ENCODE results near the gene GCK.

GCK gene

DNA sequence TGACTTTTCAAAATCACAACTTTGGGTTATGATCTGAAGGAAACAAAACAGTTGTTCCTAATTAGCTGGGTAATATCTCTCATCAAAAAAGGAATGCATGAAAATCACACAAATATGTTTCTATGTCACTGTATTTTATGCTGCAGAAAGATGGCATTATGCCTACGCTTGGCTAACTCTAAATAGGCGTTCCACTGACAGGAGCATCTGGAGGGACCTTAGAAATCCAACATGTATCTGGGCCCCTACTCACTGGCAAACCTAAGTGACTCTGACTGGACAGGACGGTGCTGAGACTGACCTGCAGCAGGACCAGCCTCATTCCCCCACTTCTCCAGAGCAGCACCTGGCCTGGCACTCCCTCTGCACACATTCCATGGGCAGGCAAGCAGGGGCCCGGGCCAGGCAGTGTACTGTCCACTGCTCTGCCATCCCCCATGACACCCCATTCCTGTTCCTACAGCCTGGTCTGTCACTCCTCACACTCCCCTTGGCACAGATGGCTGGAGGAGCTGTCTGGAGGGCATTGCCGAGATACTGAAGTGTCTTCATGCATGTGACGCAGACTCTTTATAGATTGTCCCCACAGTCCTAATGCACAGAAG lies 45.5 kb downstream of the GCK start:
- Histone ChIP-seq H3K4me3 (ENCODE audit: insufficient read depth, low read depth, low read length) (no peak overlapping the region), H3K27me3 (ENCODE audit: control insufficient read depth, insufficient read depth, low read length, poor library complexity, severe bottlenecking) (peaks cover 29% of the 10 kb centered on the region), H3K4me1 (ENCODE audit: control insufficient read depth, insufficient read depth, low read length) (peaks cover 16% of the 10 kb centered on the region), H3K27ac (ENCODE audit: insufficient read depth, low read depth, low read length, poor library complexity, severe bottlenecking) (no peak overlapping the region), H3K9me3 (ENCODE audit: control insufficient read depth, low read length) (no peaks in the 10 kb centered on the region), H3K36me3 (ENCODE audit: control insufficient read depth, insufficient read depth, low read length) (no peaks in the 10 kb centered on the region)
- WGBS, 2 experiments: 93% methylated on average over 6 of the region's 6 CpGs

DNA sequence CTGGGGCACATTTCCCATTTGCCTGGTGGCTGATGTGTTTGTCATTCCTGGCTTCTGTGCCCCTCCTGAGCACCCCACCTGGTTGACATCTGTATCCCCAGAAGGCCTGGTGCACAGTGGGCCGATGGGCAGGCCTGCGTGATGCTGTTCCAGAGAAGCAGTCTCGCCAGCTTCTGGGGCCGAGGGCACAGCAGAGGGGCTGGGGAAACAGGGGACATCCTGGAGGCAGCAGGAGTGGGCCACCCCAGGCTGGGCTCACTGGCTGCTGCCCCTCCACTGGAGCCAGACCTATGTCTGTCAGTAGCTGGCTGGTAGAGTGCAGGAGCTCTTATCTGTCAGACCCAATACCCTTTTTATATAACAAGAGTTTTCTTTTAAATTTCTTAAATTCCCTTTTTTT lies 47.2 kb downstream of the GCK start:
- no peaks in the 10 kb centered on the region for H3K36me3 ChIP-seq (ENCODE audit: control insufficient read depth, insufficient read depth, low read length)
- no peaks in the 10 kb centered on the region for H3K9me3 ChIP-seq (ENCODE audit: control insufficient read depth, low read length)
- no peak overlapping the region for H3K4me3 ChIP-seq (ENCODE audit: insufficient read depth, low read depth, low read length)
- H3K27ac ChIP-seq (ENCODE audit: insufficient read depth, low read depth, low read length, poor library complexity, severe bottlenecking): no peak overlapping the region
- 92 to 97% methylated on average over 4 of the region's 4 CpGs for WGBS, 2 experiments
- H3K4me1 ChIP-seq (ENCODE audit: control insufficient read depth, insufficient read depth, low read length): peaks cover 10% of the 10 kb centered on the region
- H3K27me3 ChIP-seq (ENCODE audit: control insufficient read depth, insufficient read depth, low read length, poor library complexity, severe bottlenecking): peaks cover 29% of the 10 kb centered on the region

DNA sequence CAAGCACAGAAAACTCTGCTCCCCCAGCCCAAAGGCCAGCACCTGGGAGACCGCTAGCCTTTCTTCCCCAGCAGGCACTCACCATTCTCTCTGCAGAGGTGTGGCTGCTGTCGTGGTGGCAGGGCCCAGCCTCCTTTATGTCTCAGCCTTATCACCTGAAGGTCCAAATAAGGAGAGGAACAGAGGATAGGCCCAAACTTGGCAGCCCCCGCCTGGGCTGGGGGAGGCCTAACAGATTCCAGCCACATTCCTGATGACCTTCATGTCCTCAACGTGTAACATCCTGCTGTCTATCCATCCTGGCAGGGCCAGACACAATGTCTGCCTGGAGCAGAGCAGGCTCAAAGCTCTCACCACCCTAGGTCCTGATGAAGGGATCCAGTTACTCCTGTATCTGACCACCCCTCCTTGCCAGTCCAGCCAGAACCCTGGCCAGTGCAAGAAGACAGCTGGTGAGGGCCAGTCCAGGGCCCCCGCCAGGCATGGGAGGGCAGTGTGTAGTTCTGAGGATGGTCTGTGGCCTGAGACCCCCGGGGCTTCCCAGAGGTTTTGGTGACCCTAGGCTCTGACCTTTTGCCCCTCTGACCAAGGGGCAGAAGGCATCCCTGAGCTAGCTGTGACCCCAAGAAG lies 47.9 kb downstream of the GCK start, which contains the start of gene MYL7:
Gene MYL7 (minus strand): TSS at position 112 of the 630 bp plus-strand sequence. CDS start 27 bp downstream, at position 85.
- H3K27me3 ChIP-seq (ENCODE audit: control insufficient read depth, insufficient read depth, low read length, poor library complexity, severe bottlenecking): peaks cover 27% of the 10 kb centered on the region
- peaks cover 3% of the 10 kb centered on the region for H3K4me1 ChIP-seq (ENCODE audit: control insufficient read depth, insufficient read depth, low read length)
- no peaks in the 10 kb centered on the region for H3K36me3 ChIP-seq (ENCODE audit: control insufficient read depth, insufficient read depth, low read length)
- H3K9me3 ChIP-seq (ENCODE audit: control insufficient read depth, low read length): no peaks in the 10 kb centered on the region
- H3K4me3 ChIP-seq (ENCODE audit: insufficient read depth, low read depth, low read length): no peak within 1 kb of the TSS
- no peak within 1 kb of the TSS for H3K27ac ChIP-seq (ENCODE audit: insufficient read depth, low read depth, low read length, poor library complexity, severe bottlenecking)
- whole genome bisulfite sequencing, 2 experiments: 72 to 76% methylated on average over 6 of the region's 6 CpGs

DNA sequence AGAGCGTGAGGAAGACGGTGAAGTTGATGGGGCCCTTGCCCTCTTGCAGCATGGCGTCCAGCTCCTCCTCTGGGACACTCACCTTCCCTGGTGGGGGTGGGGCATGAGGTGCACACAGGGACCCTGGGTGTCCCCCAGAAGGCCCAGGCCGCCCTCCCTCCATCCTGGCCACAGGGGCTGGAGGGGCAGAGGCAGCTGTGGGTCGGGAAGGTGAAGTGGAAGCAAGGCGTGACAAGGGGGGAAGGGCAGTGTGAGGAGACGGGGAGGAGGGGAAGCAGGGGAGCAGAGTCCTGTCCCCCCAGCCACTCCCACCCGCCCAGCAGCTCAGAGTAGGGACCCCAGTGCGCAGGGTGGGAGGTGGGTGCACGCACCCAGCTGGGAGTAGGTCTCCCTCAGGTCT lies 48.9 kb downstream of the GCK start:
- H3K9me3 ChIP-seq (ENCODE audit: control insufficient read depth, low read length): no peaks in the 10 kb centered on the region
- WGBS, 2 experiments: 89 to 94% methylated on average over 10 of the region's 10 CpGs
- H3K36me3 ChIP-seq (ENCODE audit: control insufficient read depth, insufficient read depth, low read length): no peaks in the 10 kb centered on the region
- H3K27me3 ChIP-seq (ENCODE audit: control insufficient read depth, insufficient read depth, low read length, poor library complexity, severe bottlenecking): peaks cover 17% of the 10 kb centered on the region
- no peak overlapping the region for H3K27ac ChIP-seq (ENCODE audit: insufficient read depth, low read depth, low read length, poor library complexity, severe bottlenecking)
- no peak overlapping the region for H3K4me3 ChIP-seq (ENCODE audit: insufficient read depth, low read depth, low read length)
- H3K4me1 ChIP-seq (ENCODE audit: control insufficient read depth, insufficient read depth, low read length): no peaks in the 10 kb centered on the region

DNA sequence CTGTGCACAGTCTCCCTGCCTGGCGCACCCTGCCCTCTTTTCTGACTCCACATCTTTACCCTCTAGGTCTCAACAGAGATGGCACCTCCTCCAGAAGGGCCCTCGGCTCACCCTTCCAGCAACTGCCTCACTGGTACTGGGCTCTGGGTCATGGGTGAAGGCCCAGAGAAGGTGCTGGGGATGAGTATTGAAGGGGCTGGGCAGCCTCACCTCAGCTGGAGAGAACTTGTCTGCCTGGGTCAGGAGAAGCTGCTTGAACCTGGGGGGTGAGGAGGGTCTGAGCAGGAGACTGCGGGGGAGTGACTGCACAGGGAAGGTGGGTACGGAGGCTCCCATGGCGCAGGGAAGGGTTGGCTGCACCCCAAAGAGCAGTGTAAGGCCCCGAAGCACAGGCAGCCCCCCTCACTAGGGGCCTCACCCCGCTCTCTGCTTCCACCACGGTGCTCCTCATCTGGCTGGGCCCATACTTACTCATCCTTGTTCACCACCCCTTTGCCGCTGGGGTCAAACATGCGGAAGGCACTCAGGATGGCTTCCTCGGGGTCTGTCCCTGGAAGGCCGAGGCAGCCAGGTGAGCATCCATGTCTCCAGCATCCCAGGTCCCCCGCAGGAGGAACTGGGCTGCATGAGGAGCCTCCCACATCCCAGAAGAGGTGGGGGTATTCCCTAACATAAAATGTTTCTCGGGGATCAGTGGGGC lies 49.8 kb downstream of the GCK start:
- 93 to 94% methylated on average over 14 of the region's 14 CpGs for WGBS, 2 experiments
- no peak overlapping the region for H3K4me3 ChIP-seq (ENCODE audit: insufficient read depth, low read depth, low read length)
- no peak overlapping the region for H3K27ac ChIP-seq (ENCODE audit: insufficient read depth, low read depth, low read length, poor library complexity, severe bottlenecking)
- no peaks in the 10 kb centered on the region for H3K4me1 ChIP-seq (ENCODE audit: control insufficient read depth, insufficient read depth, low read length)
- no peaks in the 10 kb centered on the region for H3K36me3 ChIP-seq (ENCODE audit: control insufficient read depth, insufficient read depth, low read length)
- H3K9me3 ChIP-seq (ENCODE audit: control insufficient read depth, low read length): no peaks in the 10 kb centered on the region
- H3K27me3 ChIP-seq (ENCODE audit: control insufficient read depth, insufficient read depth, low read length, poor library complexity, severe bottlenecking): peaks cover 8% of the 10 kb centered on the region

DNA sequence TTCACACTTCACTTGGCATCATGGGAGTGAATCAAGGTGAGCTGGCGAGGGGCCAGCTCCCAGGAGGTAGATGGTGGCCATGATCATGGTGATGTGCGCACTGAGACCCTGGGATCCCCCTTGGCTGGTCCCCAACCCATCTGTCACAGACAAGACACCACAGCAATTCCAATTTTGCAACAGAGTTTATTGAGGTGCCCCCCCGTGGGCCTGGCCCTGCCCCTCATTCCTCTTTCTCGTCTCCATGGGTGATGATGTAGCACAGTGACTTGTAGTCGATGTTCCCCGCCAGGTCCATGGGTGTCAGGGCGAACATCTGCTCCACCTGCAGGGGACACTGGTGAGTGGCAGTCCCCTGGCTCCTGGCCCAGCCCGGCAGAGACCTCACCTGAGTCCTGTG lies 50.5 kb downstream of the GCK start:
- Histone ChIP-seq H3K36me3 (ENCODE audit: control insufficient read depth, insufficient read depth, low read length) (no peaks in the 10 kb centered on the region), H3K4me3 (ENCODE audit: insufficient read depth, low read depth, low read length) (no peak overlapping the region), H3K4me1 (ENCODE audit: control insufficient read depth, insufficient read depth, low read length) (no peaks in the 10 kb centered on the region), H3K27me3 (ENCODE audit: control insufficient read depth, insufficient read depth, low read length, poor library complexity, severe bottlenecking) (peaks cover under 1% of the 10 kb centered on the region), H3K27ac (ENCODE audit: insufficient read depth, low read depth, low read length, poor library complexity, severe bottlenecking) (no peak overlapping the region), H3K9me3 (ENCODE audit: control insufficient read depth, low read length) (no peaks in the 10 kb centered on the region)
- WGBS, 2 experiments: 91 to 94% methylated on average over 8 of the region's 8 CpGs

DNA sequence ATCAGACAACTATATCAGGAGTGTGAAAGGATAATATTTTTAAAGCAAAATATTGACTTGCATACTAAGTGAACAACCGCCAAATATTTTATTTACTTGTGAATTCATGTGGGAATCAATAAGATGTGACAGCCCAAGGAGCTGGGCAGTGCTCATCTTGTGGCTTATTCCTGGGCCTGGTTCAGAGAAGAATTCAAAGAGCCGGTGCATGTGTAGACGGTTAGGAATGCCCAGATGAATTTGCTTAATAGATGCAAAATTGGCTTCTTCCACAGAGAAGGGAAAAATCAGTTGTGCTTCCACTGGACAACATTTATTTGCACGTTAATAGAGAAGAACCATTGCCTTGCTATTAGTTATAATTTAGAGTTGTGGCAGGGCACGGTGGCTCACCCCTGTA lies 52.5 kb downstream of the GCK start:
- Histone ChIP-seq H3K27me3 (ENCODE audit: control insufficient read depth, insufficient read depth, low read length, poor library complexity, severe bottlenecking) (no peaks in the 10 kb centered on the region), H3K27ac (ENCODE audit: insufficient read depth, low read depth, low read length, poor library complexity, severe bottlenecking) (no peak overlapping the region), H3K4me3 (ENCODE audit: insufficient read depth, low read depth, low read length) (no peak overlapping the region), H3K9me3 (ENCODE audit: control insufficient read depth, low read length) (no peaks in the 10 kb centered on the region), H3K4me1 (ENCODE audit: control insufficient read depth, insufficient read depth, low read length) (no peaks in the 10 kb centered on the region), H3K36me3 (ENCODE audit: control insufficient read depth, insufficient read depth, low read length) (no peaks in the 10 kb centered on the region)
- WGBS, 2 experiments: 92 to 93% methylated on average over 5 of the region's 5 CpGs

DNA sequence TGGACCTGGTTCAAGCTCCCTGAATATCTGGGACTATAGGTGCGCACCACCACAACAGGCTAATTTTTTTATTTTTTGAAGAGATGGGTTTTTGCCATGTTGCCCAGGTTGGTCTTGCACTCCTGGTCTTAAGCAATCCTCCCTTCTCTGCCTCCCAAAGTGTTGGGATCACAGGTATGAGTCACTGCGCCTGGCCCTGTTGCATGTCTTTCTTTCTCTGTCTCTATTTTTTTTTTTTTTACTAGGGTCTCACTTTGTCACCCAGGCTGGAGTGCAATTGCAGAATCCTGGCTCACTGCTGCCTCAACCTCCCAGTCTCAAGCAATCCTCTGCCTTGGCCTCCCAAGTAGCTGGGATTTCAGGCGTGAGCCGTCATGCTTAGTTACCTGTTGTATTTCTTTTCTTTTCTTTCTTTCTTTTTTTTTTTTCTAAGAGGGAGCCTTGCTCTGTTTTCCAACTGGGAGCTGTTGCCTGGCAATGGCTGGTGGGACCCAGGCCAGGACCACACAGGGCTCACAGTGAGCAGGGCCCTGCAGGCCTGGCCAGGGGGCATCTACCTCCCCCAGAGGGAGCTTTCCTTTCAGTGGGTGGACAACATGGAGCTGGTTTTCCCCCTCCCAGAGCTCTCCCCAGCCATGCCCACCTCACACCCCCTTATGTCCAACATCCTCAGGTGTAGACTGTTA lies 54.2 kb downstream of the GCK start:
- Histone ChIP-seq H3K27me3 (ENCODE audit: control insufficient read depth, insufficient read depth, low read length, poor library complexity, severe bottlenecking) (no peaks in the 10 kb centered on the region), H3K27ac (ENCODE audit: insufficient read depth, low read depth, low read length, poor library complexity, severe bottlenecking) (no peak overlapping the region), H3K36me3 (ENCODE audit: control insufficient read depth, insufficient read depth, low read length) (no peaks in the 10 kb centered on the region), H3K4me3 (ENCODE audit: insufficient read depth, low read depth, low read length) (no peak overlapping the region), H3K9me3 (ENCODE audit: control insufficient read depth, low read length) (no peaks in the 10 kb centered on the region), H3K4me1 (ENCODE audit: control insufficient read depth, insufficient read depth, low read length) (no peaks in the 10 kb centered on the region)
- WGBS, 2 experiments: 89 to 92% methylated on average over 4 of the region's 4 CpGs

DNA sequence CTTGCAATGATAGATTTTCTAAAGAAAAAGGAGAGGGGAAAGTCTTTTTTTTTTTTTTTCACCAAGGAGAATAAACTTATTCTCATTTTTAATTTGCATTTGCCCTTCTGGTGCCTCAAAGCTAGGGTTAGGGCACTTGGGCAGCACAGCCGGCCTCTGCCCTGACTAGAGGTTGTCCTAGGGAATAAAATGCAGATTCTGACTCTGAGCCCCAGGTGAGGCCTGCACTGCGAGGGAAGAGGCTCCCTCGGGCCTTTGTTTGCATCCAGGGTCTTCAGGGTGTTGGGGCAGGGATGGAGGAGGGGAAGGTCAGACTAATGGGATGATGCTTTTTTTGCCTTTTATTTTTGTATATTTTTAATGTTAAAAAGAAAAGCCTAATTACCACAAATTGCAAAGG lies 55.9 kb downstream of the GCK start:
- Histone ChIP-seq H3K27me3 (ENCODE audit: control insufficient read depth, insufficient read depth, low read length, poor library complexity, severe bottlenecking) (no peaks in the 10 kb centered on the region), H3K4me3 (ENCODE audit: insufficient read depth, low read depth, low read length) (no peak overlapping the region), H3K4me1 (ENCODE audit: control insufficient read depth, insufficient read depth, low read length) (no peaks in the 10 kb centered on the region), H3K9me3 (ENCODE audit: control insufficient read depth, low read length) (no peaks in the 10 kb centered on the region), H3K27ac (ENCODE audit: insufficient read depth, low read depth, low read length, poor library complexity, severe bottlenecking) (no peak overlapping the region), H3K36me3 (ENCODE audit: control insufficient read depth, insufficient read depth, low read length) (no peaks in the 10 kb centered on the region)
- 43 to 44% methylated on average over 3 of the region's 3 CpGs for WGBS, 2 experiments

DNA sequence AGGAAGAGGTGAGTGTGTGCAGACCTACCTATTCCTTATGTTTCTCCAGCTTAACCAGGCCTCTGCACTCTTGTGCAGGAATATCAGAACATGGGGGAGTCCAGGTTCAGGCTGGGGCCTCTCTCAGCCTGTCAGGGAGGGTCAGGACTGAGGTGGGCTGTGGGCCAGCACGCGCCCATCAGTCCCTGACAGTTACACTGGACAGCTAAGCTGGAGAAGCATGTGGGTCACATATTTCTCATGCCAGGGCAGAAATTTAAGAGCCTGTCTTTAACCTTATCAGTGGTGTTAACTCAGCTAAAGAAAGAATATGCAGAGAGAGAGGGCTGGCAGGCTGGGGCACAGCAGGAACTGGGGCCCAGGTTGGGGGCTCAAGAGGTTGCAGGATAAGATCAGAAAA lies 57.2 kb downstream of the GCK start:
- no peak overlapping the region for H3K4me3 ChIP-seq (ENCODE audit: insufficient read depth, low read depth, low read length)
- no peaks in the 10 kb centered on the region for H3K9me3 ChIP-seq (ENCODE audit: control insufficient read depth, low read length)
- no peak overlapping the region for H3K27ac ChIP-seq (ENCODE audit: insufficient read depth, low read depth, low read length, poor library complexity, severe bottlenecking)
- H3K4me1 ChIP-seq (ENCODE audit: control insufficient read depth, insufficient read depth, low read length): no peaks in the 10 kb centered on the region
- H3K36me3 ChIP-seq (ENCODE audit: control insufficient read depth, insufficient read depth, low read length): no peaks in the 10 kb centered on the region
- WGBS, 2 experiments: 86 to 93% methylated on average over 2 of the region's 2 CpGs
- H3K27me3 ChIP-seq (ENCODE audit: control insufficient read depth, insufficient read depth, low read length, poor library complexity, severe bottlenecking): no peaks in the 10 kb centered on the region

Measured in ectodermal cell (in vitro differentiated cells).